Right lobe of liver (tissue), 6 donors: ENCODE data around the gene AGBL3. TPM values are rescaled to one million over a fixed set of nuclear protein-coding genes. Genes with fewer than 3 reads are reported as not detected.

Experiments
- ATAC-seq, 4 donors: fragments of 200-7000 bp; cut with Tn5 transposase; one replicate each; pipeline ENCODE4 v1.9.1; 2020; ENCODE audit warnings: mild to moderate bottlenecking in 4 of 4, moderate library complexity in 4 of 4
- DNase-seq, 3 donors: peaks; one replicate each; pipeline ENCODE4 v3.0.0-alpha.2; 2020
- H3K27ac ChIP-seq, 3 donors: fragments of 200-600 bp; one replicate each; pipeline ENCODE4 v1.8.0; 2022
- H3K27me3 ChIP-seq, 2 donors: fragments of 200-600 bp; one replicate each; pipeline ENCODE4 v1.8.0; 2022
- H3K36me3 ChIP-seq, 4 donors: fragments of 200-600 bp; sonication (generic) in 1 of 4; one replicate each; pipeline versions ENCODE4 v1.5.1 to v1.8.0; 2017 to 2022; ENCODE audit warnings: control low read depth in 1 of 4
- H3K4me1 ChIP-seq, 4 donors: fragments of 200-600 bp; sonication (generic) in 1 of 4; one replicate each; pipeline versions ENCODE4 v1.5.1 to v1.8.0; 2017 to 2022; ENCODE audit warnings: control low read depth in 1 of 4
- H3K4me3 ChIP-seq, 3 donors: fragments of 200-600 bp; one replicate each; pipeline ENCODE4 v1.8.0; 2022
- H3K9me3 ChIP-seq, 4 donors: fragments of 200-600 bp; sonication (generic) in 1 of 4; one replicate each; pipeline versions ENCODE4 v1.5.1 to v1.8.0; 2017 to 2022; ENCODE audit warnings: control low read depth in 1 of 4
- CTCF ChIP-seq, 4 donors: fragments of 200-600 bp in 3 of 4; fragments of 450-650 bp in 1 of 4; IDR thresholded peaks; one replicate each; pipeline versions ENCODE4 v1.5.1 to v1.8.0; 2016 to 2022; ENCODE audit warnings: antibody characterized with exemption in 4 of 4, mild to moderate bottlenecking in 2 of 4
- POLR2A ChIP-seq: fragments of 450-650 bp; IDR thresholded peaks from one replicate; pipeline ENCODE4 v1.6.1; 2017; ENCODE audit warnings: antibody characterized with exemption, mild to moderate bottlenecking
- WGBS: methylation state at CpG from one replicate; pipeline ENCODE4 v1.1.6; 2018; ENCODE audit warnings: low coverage, low lambda C conversion rate; ENCODE audit not compliant: insufficient coverage; ENCODE audit errors: missing lambda C conversion rate; 5-methylcytosine and 5-hydroxymethylcytosine counted together
- intact Hi-C, 2 donors: fragments of 100-400 bp; cut with DNase I; formaldehyde crosslinking; loops; one replicate each; pipeline versions ENCODE4 v1.11.2 to v1.14.1; 2022
- total RNA-seq, 6 experiments: library from RNA; depleted of rRNA in 2 of 6; stranded (reverse); fragments of >200 nt in 2 of 6; fragmentation: NEBNext Ultra II Directional in 3 of 6; extraction: Animal tissue kit (Norgen Biotek cat#: 25700) in 3 of 6; gene quantifications; one replicate each; pipeline versions ENCODE4 v1.1.0 to v1.2.4, GENCODE V29; 2016 to 2023
- donor health status: DM: no; HTN: yes; CAD: no.
- donor health status: DM: no; HTN: no; CAD: no.
- donor health status: DM: no; HTN: no; CAD: no.
- donor health status: DM: no; HTN: yes; CAD: no.
- donor health status: DM: no; HTN: yes; CAD: no.

AGBL3 gene
- total RNA-seq, 6 experiments from 2014 or later, result 1.2 to 3.5 (median 2.2) TPM

DNA sequence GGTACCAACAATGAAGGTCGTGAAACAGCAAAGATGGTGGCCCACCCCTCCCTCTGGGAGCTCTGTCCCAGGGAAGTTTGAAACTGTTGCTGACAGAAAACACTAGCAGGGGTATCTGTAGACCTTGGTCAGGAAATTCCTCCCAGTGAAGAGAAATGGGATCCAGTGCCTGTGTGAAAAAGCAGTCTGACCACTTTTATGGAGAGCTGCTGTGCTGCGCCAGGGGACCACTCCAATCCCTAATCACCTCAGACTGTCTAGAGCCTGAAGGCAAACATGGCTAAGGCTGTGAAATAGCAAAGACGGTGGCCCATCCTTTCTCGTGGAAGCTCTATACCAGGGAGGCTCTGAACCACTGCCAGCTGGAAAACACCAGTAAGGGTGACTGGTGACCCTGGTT lies 123.3 kb downstream of the AGBL3 start:
- no peaks in the 10 kb centered on the region for H3K4me1 ChIP-seq
- H3K27ac ChIP-seq, result no peak overlapping the region
- WGBS, result 100% methylated on average over 4 of the region's 4 CpGs
- TF ChIP-seq CTCF (IDR thresholded peaks at IDR 0.05) (no peak), POLR2A (no peak)
- intact Hi-C loops, result no loop called here
- no peaks in the 10 kb centered on the region for H3K9me3 ChIP-seq
- no peak overlapping the region for H3K4me3 ChIP-seq
- no peaks in the 10 kb centered on the region for H3K27me3 ChIP-seq
- ATAC-seq, result no peak
- H3K36me3 ChIP-seq, result no peaks in the 10 kb centered on the region
- DNase-seq, result no peak

DNA sequence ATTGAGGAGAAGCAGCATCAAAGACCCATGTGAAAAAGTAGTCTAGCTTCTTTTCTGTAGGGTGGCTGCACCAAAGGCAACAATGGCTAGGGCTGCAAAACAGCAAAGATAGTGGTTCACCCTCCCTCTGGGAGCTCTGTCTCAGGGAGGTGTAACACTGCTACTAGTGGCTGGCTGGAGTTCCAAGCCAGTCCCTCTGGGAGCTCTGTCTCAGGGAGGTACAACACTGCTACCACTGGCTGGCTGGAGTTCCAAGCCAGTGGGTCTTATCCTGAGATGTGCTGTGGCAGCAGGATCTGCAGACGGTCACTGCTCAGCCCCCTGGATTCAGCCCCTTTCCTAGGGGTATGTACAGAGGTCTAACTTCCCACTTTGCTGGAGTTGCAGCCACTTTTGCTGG lies 123.7 kb downstream of the AGBL3 start:
- no CpG with 5 or more reads among the region's 1 CpG for WGBS
- intact Hi-C loops, result no loop called here

DNA sequence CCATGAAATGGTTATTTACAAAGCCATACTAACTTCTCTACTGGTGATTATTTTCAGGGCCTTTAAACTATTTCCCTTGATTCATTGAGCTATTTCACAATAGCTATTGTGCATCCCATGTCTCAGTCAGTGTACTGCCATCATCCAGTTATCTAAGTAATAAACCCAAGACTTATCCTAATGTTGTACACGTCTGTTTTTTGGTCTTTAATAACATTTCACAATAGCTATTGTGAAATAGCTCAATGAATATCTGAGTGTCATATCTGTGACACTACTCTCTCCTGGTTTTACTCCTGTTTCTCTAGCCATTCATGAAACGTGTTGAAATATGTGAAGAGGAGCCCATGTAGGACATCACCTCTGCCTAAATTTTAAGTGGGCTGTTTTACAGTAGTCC lies 125.1 kb downstream of the AGBL3 start:
- no peak overlapping the region for H3K27ac ChIP-seq
- no peak overlapping the region for H3K4me3 ChIP-seq
- DNase-seq, result no peak
- no peaks in the 10 kb centered on the region for H3K27me3 ChIP-seq
- no peak for ATAC-seq
- 21% methylated on average over 2 of the region's 2 CpGs for WGBS
- no peaks in the 10 kb centered on the region for H3K9me3 ChIP-seq
- TF ChIP-seq POLR2A, result no peak
- no peak for TF ChIP-seq CTCF (IDR thresholded peaks at IDR 0.05)
- no peaks in the 10 kb centered on the region for H3K4me1 ChIP-seq
- H3K36me3 ChIP-seq, result no peaks in the 10 kb centered on the region
- intact Hi-C loops, result no loop called here

More for the DNA sequence above, 123.7 kb downstream of the AGBL3 start:
- TF ChIP-seq POLR2A, result no peak
- no peak for TF ChIP-seq CTCF (IDR thresholded peaks at IDR 0.05)
- Histone ChIP-seq H3K4me1 (no peaks in the 10 kb centered on the region), H3K27ac (no peak overlapping the region), H3K4me3 (no peak overlapping the region), H3K36me3 (no peaks in the 10 kb centered on the region), H3K9me3 (no peaks in the 10 kb centered on the region), H3K27me3 (no peaks in the 10 kb centered on the region)
- ATAC-seq, result no peak
- no peak for DNase-seq

DNA sequence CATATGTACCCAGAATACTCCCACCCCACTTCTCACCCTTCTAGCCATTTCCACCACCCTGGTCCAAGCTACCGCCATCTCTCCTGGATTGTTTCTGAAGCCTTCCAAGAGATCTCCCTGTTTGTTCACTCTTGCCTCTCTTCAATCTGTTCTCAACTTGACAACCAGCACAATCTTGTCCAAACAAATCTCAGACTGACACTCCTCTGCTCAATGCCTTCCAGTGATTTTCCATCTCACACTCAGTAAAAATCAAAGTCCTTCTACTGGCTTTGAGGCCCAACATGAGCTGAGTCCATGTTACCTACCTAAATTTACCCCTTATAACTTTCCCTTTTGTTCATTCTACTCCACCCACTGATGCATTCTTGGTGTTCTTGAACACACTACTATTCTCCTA lies 128.3 kb downstream of the AGBL3 start:
- intact Hi-C loops, result no loop called here
- Histone ChIP-seq H3K36me3 (no peaks in the 10 kb centered on the region), H3K4me1 (no peaks in the 10 kb centered on the region), H3K4me3 (no peak overlapping the region), H3K27ac (no peak overlapping the region), H3K27me3 (no peaks in the 10 kb centered on the region), H3K9me3 (no peaks in the 10 kb centered on the region)
- 93% methylated on average over 1 of the region's 1 CpG for WGBS
- DNase-seq, result no peak
- TF ChIP-seq POLR2A, result no peak
- TF ChIP-seq CTCF (IDR thresholded peaks at IDR 0.05), result no peak
- no peak for ATAC-seq

DNA sequence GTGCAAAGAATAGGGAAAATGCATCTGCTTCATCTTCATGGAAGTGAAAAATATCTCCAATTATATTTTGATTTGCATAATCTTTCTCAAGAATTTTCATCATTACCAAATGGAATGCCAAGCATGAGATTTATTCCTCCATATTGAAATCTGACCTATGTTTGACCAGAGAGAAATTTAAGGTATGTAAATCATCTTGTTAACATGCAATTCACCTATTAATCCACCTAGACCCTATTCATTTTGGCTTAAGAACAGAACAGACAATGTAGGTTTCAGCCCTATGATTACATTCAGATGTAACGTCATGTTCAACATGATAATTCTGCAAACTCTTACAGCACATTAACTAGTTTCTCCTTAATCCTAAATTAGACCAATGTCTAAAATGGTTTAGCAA lies 130.8 kb downstream of the AGBL3 start:
- H3K27ac ChIP-seq, result no peak overlapping the region
- DNase-seq, result no peak
- intact Hi-C loops, result no loop called here
- no peaks in the 10 kb centered on the region for H3K9me3 ChIP-seq
- no peaks in the 10 kb centered on the region for H3K4me1 ChIP-seq
- H3K4me3 ChIP-seq, result no peak overlapping the region
- 100% methylated on average over 1 of the region's 1 CpG for WGBS
- TF ChIP-seq POLR2A, result no peak
- TF ChIP-seq CTCF (IDR thresholded peaks at IDR 0.05), result no peak
- no peak for ATAC-seq
- no peaks in the 10 kb centered on the region for H3K27me3 ChIP-seq
- no peaks in the 10 kb centered on the region for H3K36me3 ChIP-seq
